Vagina (tissue), 2 donors: ENCODE data around the gene KCNJ1. TPM values are rescaled to one million over a fixed set of nuclear protein-coding genes. Genes with fewer than 3 reads are reported as not detected.

Experiments
- DNase-seq, 2 donors: peaks; one replicate each; pipeline ENCODE4 v3.0.0-alpha.2; 2017; ENCODE audit errors: extremely low spot score in 2 of 2
- H3K27ac ChIP-seq: fragments of 200-600 bp; sonication (generic); one replicate; pipeline ENCODE4 v1.5.1; 2019
- H3K27me3 ChIP-seq: fragments of 200-600 bp; sonication (generic); one replicate; pipeline ENCODE4 v1.5.1; 2019
- H3K36me3 ChIP-seq, 2 donors: fragments of 200-600 bp; sonication (generic); one replicate each; pipeline ENCODE4 v1.5.1; 2017 to 2019
- H3K4me1 ChIP-seq: fragments of 200-600 bp; sonication (generic); one replicate; pipeline ENCODE4 v1.5.1; 2019
- H3K4me3 ChIP-seq, 2 donors: fragments of 200-600 bp; sonication (generic); 1 replicate in 1 of 2; 2 replicates in 1 of 2; pipeline ENCODE4 v1.5.1; 2016 to 2019
- H3K9me3 ChIP-seq: fragments of 200-600 bp; sonication (generic); one replicate; pipeline ENCODE4 v1.5.1; 2019
- CTCF ChIP-seq, 3 experiments: fragments of 450-650 bp in 2 of 3; fragments of 200-600 bp in 1 of 3; sonication (generic) in 1 of 3; IDR thresholded peaks; one replicate each; pipeline ENCODE4 v1.5.1; 2017 to 2019; ENCODE audit warnings: antibody characterized with exemption in 3 of 3, mild to moderate bottlenecking in 2 of 3, moderate library complexity in 2 of 3
- POLR2A ChIP-seq, 2 donors: fragments of 450-650 bp; IDR thresholded peaks; one replicate each; pipeline ENCODE4 v1.6.1; 2017; ENCODE audit warnings: antibody characterized with exemption in 2 of 2, mild to moderate bottlenecking in 2 of 2, moderate library complexity in 2 of 2
- POLR2AphosphoS5 ChIP-seq, 2 donors: sonication (generic); formaldehyde crosslinking; IDR thresholded peaks; one replicate each; pipeline ENCODE4 v1.9.0; 2017; ENCODE audit warnings: antibody characterized with exemption in 2 of 2, mild to moderate bottlenecking in 2 of 2, low read depth in 1 of 2; ENCODE audit not compliant: insufficient read depth in 1 of 2
- intact Hi-C: fragments of 100-400 bp; cut with DNase I; formaldehyde crosslinking; loops from one replicate; pipeline ENCODE4 v1.15.1; 2023
- total RNA-seq: library from RNA; depleted of rRNA; stranded (reverse); fragments of >200 nt; gene quantifications from one replicate; pipeline ENCODE4 v1.2.3, GENCODE V29; 2016

KCNJ1 gene
- total RNA-seq, 1 donor from 2014 or later: 1.5 TPM

- TF ChIP-seq POLR2AphosphoS5 (IDR thresholded peaks at IDR 0.05; ENCODE audit: insufficient read depth in 1 of 2, low read depth in 1 of 2): no peak
- no peak for TF ChIP-seq CTCF (IDR thresholded peaks at IDR 0.05)
- no peak for TF ChIP-seq POLR2A (IDR thresholded peaks at IDR 0.05)
- Histone ChIP-seq H3K9me3 (no peaks in the 10 kb centered on the region), H3K4me1 (peaks cover 10% of the 10 kb centered on the region), H3K27me3 (no peaks in the 10 kb centered on the region), H3K4me3 (no peak overlapping the region), H3K27ac (no peak overlapping the region), H3K36me3 (no peaks in the 10 kb centered on the region)
- intact Hi-C loops: no loop called here
- DNase-seq: no peak
Measured at GRCh38 chr11:128895526-128895925, 28.4 kb upstream of the KCNJ1 start.

GRCh38 chr11:128894685-128895084 lies 27.6 kb upstream of the KCNJ1 start:
- no peaks in the 10 kb centered on the region for H3K9me3 ChIP-seq
- peaks cover 14% of the 10 kb centered on the region for H3K4me1 ChIP-seq

GRCh38 chr11:128894286-128894681 lies 27.2 kb upstream of the KCNJ1 start:
- intact Hi-C loops: no loop called here
- no peaks in the 10 kb centered on the region for H3K27me3 ChIP-seq
- no peak overlapping the region for H3K4me3 ChIP-seq
- no peak for TF ChIP-seq POLR2A (IDR thresholded peaks at IDR 0.05)
- H3K36me3 ChIP-seq: no peaks in the 10 kb centered on the region
- H3K9me3 ChIP-seq: no peaks in the 10 kb centered on the region
- H3K4me1 ChIP-seq: peaks cover 14% of the 10 kb centered on the region
- DNase-seq: no peak
- H3K27ac ChIP-seq: no peak overlapping the region

More at GRCh38 chr11:128894685-128895084, 27.6 kb upstream of the KCNJ1 start:
- no peak overlapping the region for H3K4me3 ChIP-seq
- H3K27ac ChIP-seq: no peak overlapping the region
- no peak for TF ChIP-seq CTCF (IDR thresholded peaks at IDR 0.05)
- TF ChIP-seq POLR2A (IDR thresholded peaks at IDR 0.05): no peak
- TF ChIP-seq POLR2AphosphoS5 (IDR thresholded peaks at IDR 0.05; ENCODE audit: insufficient read depth in 1 of 2, low read depth in 1 of 2): no peak
- no peaks in the 10 kb centered on the region for H3K27me3 ChIP-seq
- no peaks in the 10 kb centered on the region for H3K36me3 ChIP-seq
- no peak for DNase-seq
- intact Hi-C loops: no loop called here

GRCh38 chr11:128893578-128894285 lies 26.6 kb upstream of the KCNJ1 start:
- DNase-seq: no peak
- no peaks in the 10 kb centered on the region for H3K36me3 ChIP-seq
- intact Hi-C loops: no loop called here
- H3K4me3 ChIP-seq: no peak overlapping the region
- H3K27me3 ChIP-seq: no peaks in the 10 kb centered on the region
- TF ChIP-seq POLR2AphosphoS5 (IDR thresholded peaks at IDR 0.05; ENCODE audit: insufficient read depth in 1 of 2, low read depth in 1 of 2) (no peak), CTCF (IDR thresholded peaks at IDR 0.05) (no peak), POLR2A (IDR thresholded peaks at IDR 0.05) (no peak)
- H3K4me1 ChIP-seq: peaks cover 14% of the 10 kb centered on the region
- H3K9me3 ChIP-seq: no peaks in the 10 kb centered on the region
- no peak overlapping the region for H3K27ac ChIP-seq

- no peaks in the 10 kb centered on the region for H3K9me3 ChIP-seq
- intact Hi-C loops: no loop called here
- no peak for DNase-seq
- H3K27me3 ChIP-seq: no peaks in the 10 kb centered on the region
- H3K36me3 ChIP-seq: no peaks in the 10 kb centered on the region
- H3K27ac ChIP-seq: no peak overlapping the region
- H3K4me1 ChIP-seq: peaks cover 14% of the 10 kb centered on the region
- H3K4me3 ChIP-seq: no peak overlapping the region
- TF ChIP-seq POLR2A (IDR thresholded peaks at IDR 0.05): no peak
- TF ChIP-seq CTCF (IDR thresholded peaks at IDR 0.05): no peak
- no peak for TF ChIP-seq POLR2AphosphoS5 (IDR thresholded peaks at IDR 0.05; ENCODE audit: insufficient read depth in 1 of 2, low read depth in 1 of 2)
Measured at GRCh38 chr11:128892866-128893565, 25.9 kb upstream of the KCNJ1 start.
